Pancreas (tissue), 10 donors: Measurements from ENCODE around the gene MACROD2. TPM values are rescaled to one million over a fixed set of nuclear protein-coding genes. Genes with fewer than 3 reads are reported as not detected.

Experiments
- ATAC-seq, 4 donors: fragments of 200-7000 bp; cut with Tn5 transposase; one replicate each; pipeline versions ENCODE4 v1.8.0 to v1.9.1; 2020; ENCODE audit warnings: mild to moderate bottlenecking in 4 of 4, moderate library complexity in 4 of 4
- DNase-seq, 6 donors: peaks; one replicate each; pipeline ENCODE4 v3.0.0-alpha.2; 2020
- FAIRE-seq: peaks from 2 replicates; lab custom pipeline; 2012; peaks lifted over from hg19 to GRCh38; lab: Jason Lieb, UNC
- H3K27ac ChIP-seq, 4 donors: fragments of 200-600 bp; sonication (generic); 1 replicate in 3 of 4; 2 replicates in 1 of 4; pipeline versions ENCODE4 v1.5.0 to v1.8.0; 2020
- H3K27me3 ChIP-seq, 4 donors: fragments of 200-600 bp; one replicate each; pipeline ENCODE4 v1.8.0; 2021
- H3K36me3 ChIP-seq, 3 donors: fragments of 200-600 bp; sonication (generic) in 1 of 3; one replicate each; pipeline versions ENCODE4 v1.5.0 to v1.8.0; 2020 to 2021
- H3K4me1 ChIP-seq, 3 donors: fragments of 200-600 bp; one replicate each; pipeline ENCODE4 v1.8.0; 2021
- H3K4me3 ChIP-seq, 4 donors: fragments of 200-600 bp; sonication (generic) in 2 of 4; one replicate each; pipeline versions ENCODE4 v1.5.0 to v1.8.0; 2020 to 2021
- H3K9me3 ChIP-seq, 4 donors: fragments of 200-600 bp; one replicate each; pipeline ENCODE4 v1.8.0; 2021
- CTCF ChIP-seq, 4 donors: fragments of 200-600 bp; sonication (generic) in 3 of 4; IDR thresholded peaks; one replicate each; pipeline versions ENCODE4 v1.5.0 to v1.8.0; 2021; ENCODE audit warnings: antibody characterized with exemption in 4 of 4
- WGBS, 2 donors: extraction: QIAGEN DNeasy Blood & Tissue Kit; methylation state at CpG; one replicate each; pipeline ENCODE4 v1.1.7; 2013; 5-methylcytosine and 5-hydroxymethylcytosine counted together
- intact Hi-C, 3 donors: fragments of 100-400 bp; cut with DNase I; formaldehyde crosslinking; loops; one replicate each; pipeline versions ENCODE4 v1.11.1 to v1.14.2; 2022
- polyA plus RNA-seq, 2 donors: library from polyadenylated mRNA; stranded (reverse); fragments of 200-250 nt; gene quantifications; one replicate each; pipeline ENCODE4 v1.2.3, GENCODE V29; 2013
- total RNA-seq, 6 donors: library from RNA; stranded (reverse); fragmentation: NEBNext Ultra II Directional in 4 of 6; extraction: Animal tissue kit (Norgen Biotek cat#: 25700) in 4 of 6; gene quantifications; one replicate each; pipeline versions ENCODE4 v1.2.1 to v1.2.4, GENCODE V29; 2021 to 2023
- donor health status: healthy with polysubstance abuse.
- donor health status: DM: no; HTN: no; CAD: no; lungs with moderate emphysema.
- donor health status: DM: no; HTN: no; CAD: no.
- donor health status: control.
- donor health status: control.
- donor health status: Bipolar disorder and iron deficiency.
- donor health status: DM: yes; HTN: yes; CAD: no.
- donor health status: DM: no; HTN: no; CAD: no.
- donor health status: DM: no; HTN: no; CAD: no.
- donor health status: DM: yes; HTN: yes; CAD: no.

Gene MACROD2
- total and polyA plus RNA-seq, 8 donors, result 1.7 to 4.9 (median 2.7) TPM

DNA sequence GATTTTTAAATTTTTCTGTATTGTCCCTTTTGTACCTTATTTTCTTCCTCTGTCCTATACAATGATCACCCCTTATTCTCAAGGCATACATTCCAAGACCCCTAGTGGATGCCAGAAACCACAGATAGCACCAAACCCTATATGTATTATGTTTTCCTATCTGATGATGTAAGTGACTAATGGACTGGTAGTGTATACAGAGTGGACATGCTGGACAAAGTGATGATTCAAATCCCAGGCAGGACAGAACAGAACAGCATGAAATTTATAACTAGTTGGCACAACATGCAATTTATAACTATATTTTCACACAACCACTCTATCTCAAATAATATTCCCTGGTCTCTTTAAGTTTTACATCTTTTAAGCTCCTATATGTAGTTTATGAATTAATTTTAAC, 547.7 kb downstream of the MACROD2 start:
- DNase-seq, result no peak
- no peak for TF ChIP-seq CTCF (IDR thresholded peaks at IDR 0.05)
- no peak overlapping the region for H3K4me3 ChIP-seq
- H3K36me3 ChIP-seq, result no peaks in the 10 kb centered on the region
- no peak overlapping the region for H3K27ac ChIP-seq
- no peaks in the 10 kb centered on the region for H3K27me3 ChIP-seq
- no peak for ATAC-seq
- intact Hi-C loops, result no loop called here
- H3K4me1 ChIP-seq, result no peaks in the 10 kb centered on the region
- FAIRE-seq, result no peak
- no peaks in the 10 kb centered on the region for H3K9me3 ChIP-seq

GRCh38 chr20:14544688-14545087, 549.4 kb downstream of the MACROD2 start:
- 46 to 58% methylated on average over 3 of the region's 3 CpGs for WGBS, 2 donors
- intact Hi-C loops, result no loop called here
- no peaks in the 10 kb centered on the region for H3K4me1 ChIP-seq
- DNase-seq, result no peak
- H3K9me3 ChIP-seq, result no peaks in the 10 kb centered on the region
- no peak overlapping the region for H3K27ac ChIP-seq
- H3K36me3 ChIP-seq, result no peaks in the 10 kb centered on the region
- TF ChIP-seq CTCF (IDR thresholded peaks at IDR 0.05), result no peak
- no peak overlapping the region for H3K4me3 ChIP-seq
- no peak for FAIRE-seq
- ATAC-seq, result no peak
- H3K27me3 ChIP-seq, result no peaks in the 10 kb centered on the region

- no peak overlapping the region for H3K4me3 ChIP-seq
- no peaks in the 10 kb centered on the region for H3K36me3 ChIP-seq
- no peak for TF ChIP-seq CTCF (IDR thresholded peaks at IDR 0.05)
- FAIRE-seq, result no peak
- H3K4me1 ChIP-seq, result no peaks in the 10 kb centered on the region
- intact Hi-C loops, result no loop called here
- no peak for ATAC-seq
- no peaks in the 10 kb centered on the region for H3K9me3 ChIP-seq
- no peaks in the 10 kb centered on the region for H3K27me3 ChIP-seq
- no peak overlapping the region for H3K27ac ChIP-seq
- DNase-seq, result no peak
Observed at GRCh38 chr20:14550655-14551054, 555.3 kb downstream of the MACROD2 start.

DNA sequence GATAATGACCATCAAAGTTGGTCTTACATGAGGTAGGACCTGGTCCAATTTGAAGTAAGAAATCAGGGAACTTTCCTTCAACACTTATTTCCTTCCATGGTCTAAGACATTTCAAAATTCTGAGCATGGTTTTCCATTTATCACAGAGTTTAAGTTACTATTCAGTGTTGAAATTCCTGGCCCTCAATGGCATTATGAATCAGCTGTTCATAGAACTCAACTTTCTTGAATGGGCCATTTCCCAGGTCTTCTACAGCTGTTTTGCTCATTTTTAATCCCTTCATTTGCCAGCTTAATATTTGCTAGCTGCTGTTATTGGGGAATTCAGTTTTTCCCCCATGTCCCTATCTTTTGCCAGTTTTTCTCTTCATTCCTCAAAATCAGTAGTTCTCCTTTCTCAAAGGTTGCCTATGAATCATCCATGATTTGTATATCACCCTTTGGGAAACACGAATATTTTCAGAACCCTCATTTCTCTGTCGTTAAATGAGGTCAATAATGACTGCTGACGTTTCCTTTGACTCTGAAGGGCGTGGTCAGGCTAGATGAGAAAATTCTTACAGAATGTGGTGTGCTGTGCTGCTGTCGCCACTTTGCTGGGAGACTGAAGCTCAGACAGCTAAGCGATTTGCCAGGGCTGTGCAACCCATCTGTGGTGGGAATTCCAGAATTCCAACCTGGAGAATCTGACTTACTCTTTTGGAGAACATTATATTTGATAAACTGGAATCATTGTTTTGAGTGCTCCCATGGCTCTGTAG, 558.6 kb downstream of the MACROD2 start:
- FAIRE-seq (no peak), ATAC-seq (no peak), DNase-seq (no peak)
- Histone ChIP-seq H3K27me3 (no peaks in the 10 kb centered on the region), H3K27ac (no peak overlapping the region), H3K36me3 (no peaks in the 10 kb centered on the region), H3K4me1 (no peaks in the 10 kb centered on the region), H3K4me3 (no peak overlapping the region), H3K9me3 (no peaks in the 10 kb centered on the region)
- TF ChIP-seq CTCF (IDR thresholded peaks at IDR 0.05), result no peak
- WGBS, 2 donors, result 58 to 62% methylated on average over 6 of the region's 6 CpGs
- intact Hi-C loops, result no loop called here

GRCh38 chr20:14555676-14556075, 560.4 kb downstream of the MACROD2 start:
- 87 to 97% methylated on average over 3 of the region's 3 CpGs for WGBS, 2 donors
- intact Hi-C loops, result no loop called here
- no peak for FAIRE-seq
- DNase-seq, result no peak
- no peaks in the 10 kb centered on the region for H3K36me3 ChIP-seq
- no peaks in the 10 kb centered on the region for H3K27me3 ChIP-seq
- no peaks in the 10 kb centered on the region for H3K4me1 ChIP-seq
- no peak overlapping the region for H3K4me3 ChIP-seq
- ATAC-seq, result no peak
- H3K9me3 ChIP-seq, result no peaks in the 10 kb centered on the region
- TF ChIP-seq CTCF (IDR thresholded peaks at IDR 0.05), result no peak
- no peak overlapping the region for H3K27ac ChIP-seq
